Activated gamma-delta T cell treated with anti-CD3 and anti-CD28 coated beads, Interleukin-2, amount 50 U/mL, for 16 hours (primary cell): ENCODE data around the gene THEM4.

Experiments
- DNase-seq: peaks from one replicate; pipeline ENCODE4 v3.0.0-alpha.2; 2020; ENCODE audit warnings: low read depth

Gene THEM4

DNA sequence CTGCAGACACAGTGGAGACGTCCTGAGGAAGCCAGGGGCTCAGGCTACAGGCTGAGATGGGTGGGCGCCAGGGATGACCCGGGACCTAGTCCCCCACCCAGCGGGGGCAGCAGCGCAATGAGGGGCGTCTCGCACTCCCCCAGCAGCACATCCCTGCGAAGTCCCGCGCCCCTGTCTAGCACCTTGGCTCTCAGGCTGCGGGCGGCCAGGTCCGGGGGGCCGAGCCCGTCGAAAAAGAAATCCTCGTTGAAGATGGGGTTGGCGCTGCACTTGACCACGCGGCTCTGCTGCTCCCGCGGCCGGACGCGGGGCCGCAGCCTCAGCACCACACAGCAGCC is 71.5 kb downstream of the THEM4 start:
- no peak for DNase-seq

GRCh38 chr1:151837197-151837596 is 72.1 kb downstream of the THEM4 start:
- no peak for DNase-seq

- no peak for DNase-seq
These were observed 73.7 kb downstream of the THEM4 start for GRCh38 chr1:151835596-151835995.

DNA sequence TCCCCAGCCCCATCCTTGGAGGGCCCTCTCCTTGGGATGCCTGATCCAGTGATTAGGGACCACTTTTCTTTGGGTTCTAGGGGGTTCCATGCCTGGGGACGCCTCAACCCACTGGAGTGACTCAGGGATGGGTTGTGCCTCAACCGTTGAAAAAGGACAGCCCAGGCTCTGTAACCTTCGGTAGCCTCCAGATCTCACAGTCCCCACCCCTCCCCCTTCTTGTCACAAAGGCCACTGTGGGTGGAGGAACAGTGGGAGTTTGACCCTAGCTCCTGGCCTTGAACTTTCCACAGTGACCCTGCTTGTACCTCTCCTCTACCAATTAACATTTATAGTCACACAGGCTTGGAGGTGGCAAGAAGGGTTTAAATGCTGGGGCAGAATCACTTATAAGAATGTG is 75.1 kb downstream of the THEM4 start:
- DNase-seq = no peak

GRCh38 chr1:151833172-151833900 is 76.0 kb downstream of the THEM4 start:
- DNase-seq = no peak

GRCh38 chr1:151832318-151832980 is 76.9 kb downstream of the THEM4 start:
- DNase-seq = no peak

GRCh38 chr1:151831605-151832004 is 77.7 kb downstream of the THEM4 start, which contains the start of gene RORC:
TSS of gene RORC (minus strand) at chr1:151831802. CDS start at chr1:151831764, 38 bp downstream.
- no peak for DNase-seq

DNA sequence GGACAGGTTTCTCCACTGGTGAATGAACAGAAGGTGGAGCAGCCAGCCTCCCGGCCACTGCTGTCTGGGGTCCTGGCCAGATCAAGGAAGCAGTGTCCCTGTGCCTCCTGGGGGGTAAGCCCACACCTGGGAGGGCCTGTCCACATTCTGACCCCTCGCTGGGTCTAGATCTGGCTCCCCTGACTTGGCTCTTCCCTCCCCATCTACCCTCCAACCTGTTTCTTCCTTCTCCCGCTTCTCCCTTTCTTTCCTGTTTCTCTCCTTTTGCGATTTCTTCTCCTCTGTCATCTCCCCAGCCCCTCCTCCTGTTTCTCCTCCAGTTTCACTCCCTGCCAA is 78.1 kb downstream of the THEM4 start:
- no peak for DNase-seq

DNA sequence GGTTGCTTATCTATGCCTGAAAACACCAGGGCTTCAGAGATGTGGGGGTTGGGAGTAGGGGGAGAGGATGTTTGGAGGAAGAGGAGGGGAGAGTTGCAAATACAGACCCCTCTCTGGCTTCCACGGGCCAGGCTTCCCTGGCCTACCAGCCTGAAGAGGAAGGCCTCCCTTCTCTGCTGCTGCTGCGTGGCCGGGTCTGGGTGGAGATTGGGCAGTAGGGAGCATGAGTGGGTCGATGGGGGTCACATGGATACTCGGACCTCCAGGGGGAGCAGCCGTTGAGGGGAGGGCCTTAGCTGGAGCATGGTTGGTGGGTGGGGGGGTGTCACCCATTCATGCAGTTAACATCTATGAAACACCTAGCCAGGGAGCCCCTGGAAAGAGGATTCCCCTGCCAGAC is 79.3 kb downstream of the THEM4 start:
- no peak for DNase-seq

DNA sequence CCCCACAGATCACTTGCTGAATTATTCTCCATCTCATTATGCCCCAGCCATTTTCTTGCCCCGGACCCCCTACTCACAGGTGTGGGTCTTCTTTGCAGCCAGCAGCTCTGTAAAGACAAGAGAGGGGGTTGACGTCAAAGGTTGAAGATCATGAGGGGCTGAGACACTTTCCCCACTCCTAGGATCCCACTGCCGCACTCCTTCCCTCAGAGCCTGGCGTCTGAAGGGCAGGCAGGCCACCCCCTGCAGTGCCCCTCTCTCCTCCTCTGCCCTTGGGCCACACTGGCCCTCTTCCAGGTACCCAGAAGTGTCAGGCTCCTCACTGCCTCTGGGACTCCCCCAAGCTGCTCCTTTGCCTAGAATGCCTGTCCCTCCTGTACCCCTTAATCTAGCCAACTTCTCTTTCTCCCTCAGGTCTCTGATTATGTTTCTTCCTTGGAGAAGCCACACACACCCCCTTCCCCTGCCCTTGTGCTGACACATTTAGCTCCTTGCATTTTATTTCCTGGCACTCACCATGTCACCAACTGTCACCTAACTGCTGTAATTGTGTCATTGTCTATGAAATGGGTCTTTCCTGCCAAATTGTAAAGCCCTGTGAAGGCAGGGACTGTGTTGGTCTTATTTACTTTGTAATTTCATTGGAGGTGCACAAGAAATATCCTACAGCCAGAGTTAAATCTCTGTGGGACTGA is 79.8 kb downstream of the THEM4 start:
- no peak for DNase-seq

- DNase-seq = no peak
These were observed 80.4 kb downstream of the THEM4 start for GRCh38 chr1:151828921-151829320.

DNA sequence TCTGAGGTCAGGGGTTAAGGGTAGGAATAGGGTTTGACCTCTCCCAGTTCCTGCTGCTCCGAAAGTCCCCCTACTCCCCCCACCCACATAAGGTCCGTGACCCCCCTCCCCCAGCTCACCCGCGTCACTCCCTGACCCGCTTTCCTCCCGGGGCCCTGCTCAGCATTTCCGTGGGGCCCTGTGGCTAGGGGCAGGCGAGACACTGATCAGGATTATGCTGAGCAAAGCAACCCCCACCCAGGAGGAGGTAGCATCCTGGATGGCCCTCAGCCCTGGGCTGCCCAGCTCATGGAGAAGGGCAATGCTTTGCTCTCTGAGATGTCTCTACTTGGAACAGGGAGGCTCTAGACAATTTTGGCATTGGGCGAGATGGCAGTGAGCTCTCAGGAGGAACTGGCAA is 81.5 kb downstream of the THEM4 start:
- no peak for DNase-seq

DNA sequence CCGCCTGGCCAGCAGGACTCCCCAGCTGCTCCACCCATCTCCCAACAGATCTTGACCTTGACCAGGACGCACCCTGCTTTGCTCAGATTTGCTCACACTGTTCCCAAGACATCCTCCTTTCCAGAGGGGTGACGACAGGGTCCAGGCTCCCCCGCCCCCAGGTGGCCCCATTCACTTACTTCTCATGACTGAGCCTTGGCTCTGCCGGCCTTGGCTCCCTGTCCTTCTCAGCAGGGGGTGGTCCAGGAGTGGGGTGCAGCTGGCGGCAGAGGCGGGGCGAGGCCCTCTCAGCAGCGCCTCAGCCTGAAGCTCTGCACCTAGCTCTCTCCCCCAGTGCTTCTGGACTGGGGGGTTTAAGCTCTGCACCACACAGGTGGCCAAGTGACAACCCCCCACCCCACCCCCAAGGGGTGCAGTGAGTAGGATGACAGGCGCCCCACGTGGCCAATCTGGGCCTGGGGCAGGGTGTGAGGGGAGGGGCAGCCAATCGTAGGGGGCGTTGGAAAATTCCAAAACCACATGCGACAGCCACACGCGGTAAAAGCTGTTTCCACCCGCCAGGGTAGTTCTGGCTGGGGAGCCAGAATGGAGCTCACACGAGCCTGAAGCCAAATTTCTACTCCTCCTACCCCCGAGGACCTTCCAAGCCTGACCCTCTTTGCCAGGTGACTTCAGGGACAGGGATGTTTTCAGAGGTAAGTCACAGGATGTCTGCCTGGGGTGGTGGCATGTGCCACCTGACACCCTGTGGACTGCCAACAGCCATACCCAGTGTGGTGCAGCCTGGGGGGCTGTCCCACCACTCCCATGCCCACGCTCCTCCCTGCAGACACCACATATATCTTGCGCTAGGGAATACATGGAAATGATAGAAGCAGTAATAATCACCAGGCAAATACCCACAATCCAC is 83.3 kb downstream of the THEM4 start:
- no peak for DNase-seq

- DNase-seq = no peak
These were observed 84.1 kb downstream of the THEM4 start for GRCh38 chr1:151825204-151825603.
